Panc1 (cell line): Measurements from ENCODE around the gene TRAPPC5. TPM values are rescaled to one million over a fixed set of nuclear protein-coding genes. Genes with fewer than 3 reads are reported as not detected.

Source experiments
- ATAC-seq: fragments of 200-7000 bp; cut with Tn5 transposase; 2 replicates; pipeline ENCODE4 v1.9.1; 2020; ENCODE audit warnings: mild to moderate bottlenecking, moderate library complexity
- Bru-seq: library from RNA; stranded (reverse); fragments of 400-500 nt; gene quantifications from one replicate; lab custom pipeline; 2021; lab: Mats Ljungman, UMichigan
- BruChase-seq, 2 experiments: library from RNA; stranded (reverse); fragments of 400-500 nt; gene quantifications; one replicate each; lab custom pipeline; 2021; lab: Mats Ljungman, UMichigan
- BruUV-seq: library from RNA; stranded (reverse); fragments of 400-500 nt; replicated peaks from 2 replicates; lab custom pipeline; 2021; lab: Mats Ljungman, UMichigan
- CTCF ChIA-PET: fragments of 300-600 bp; sonication (Branson Sonifier 250); formaldehyde crosslinking; loops from one replicate; lab custom pipeline; 2022; ENCODE audit warnings: antibody characterized with exemption; lab: Charles Lee
- POLR2A ChIA-PET: fragments of 300-600 bp; sonication (Branson Sonifier 250); formaldehyde crosslinking; loops from one replicate; lab custom pipeline; 2022; ENCODE audit warnings: antibody characterized with exemption; lab: Charles Lee
- DNase-seq: peaks from one replicate; pipeline ENCODE4 v3.0.0-alpha.2; 2010; ENCODE audit warnings: low read depth, low spot score
- H3K27ac ChIP-seq: 2 replicates; pipeline ENCODE4 v1.5.1; 2011; ENCODE audit warnings: mild to moderate bottlenecking, low read length, inconsistent platforms
- H3K27me3 ChIP-seq: fragments of 200-500 bp; sonication (Bioruptor generic); 2 replicates; pipeline ENCODE4 v1.6.0; 2014; ENCODE audit warnings: low read length, inconsistent platforms; ENCODE audit not compliant: control insufficient read depth, insufficient read depth
- H3K36me3 ChIP-seq: fragments of 200-500 bp; sonication (Bioruptor generic); 2 replicates; pipeline ENCODE4 v1.5.1; 2014; ENCODE audit warnings: inconsistent platforms, mild to moderate bottlenecking, low read length, moderate library complexity; ENCODE audit not compliant: control insufficient read depth, insufficient read depth
- H3K4me1 ChIP-seq: 2 replicates; pipeline ENCODE4 v1.5.1; 2011; ENCODE audit warnings: inconsistent platforms, mild to moderate bottlenecking, low read length, moderate library complexity; ENCODE audit not compliant: control insufficient read depth, insufficient read depth
- H3K4me3 ChIP-seq, 2 experiments: 2 replicates each; pipeline ENCODE4 v1.5.1; 2011 to 2012; ENCODE audit warnings: low read depth in 2 of 2, low read length in 2 of 2, mild to moderate bottlenecking in 2 of 2, inconsistent platforms in 1 of 2, moderate library complexity in 1 of 2
- H3K9me3 ChIP-seq: fragments of 200-500 bp; sonication (Bioruptor generic); 2 replicates; pipeline ENCODE4 v1.5.1; 2014; ENCODE audit warnings: low read depth, mild to moderate bottlenecking, inconsistent platforms, low read length, moderate library complexity; ENCODE audit not compliant: control insufficient read depth, insufficient read depth
- POLR2AphosphoS5 ChIP-seq: IDR thresholded peaks from 2 replicates; pipeline ENCODE4 v1.6.1; 2012; ENCODE audit warnings: mild to moderate bottlenecking, low read depth, low read length, moderate library complexity
- SIN3A ChIP-seq: IDR thresholded peaks from 2 replicates; pipeline ENCODE4 v1.6.1; 2012; ENCODE audit warnings: low read depth, mild to moderate bottlenecking, low read length, moderate library complexity, borderline replicate concordance; ENCODE audit not compliant: insufficient read depth
- TCF7L2 ChIP-seq: IDR thresholded peaks from 2 replicates; pipeline ENCODE4 v1.6.1; 2011; ENCODE audit warnings: mild to moderate bottlenecking, low read depth, low read length, inconsistent platforms
- in situ Hi-C: cut with HindIII; loops from 2 replicates; pipeline ENCODE4 v1.10.0; 2016; ENCODE audit warnings: low sequenced_read_pairs, low pct_unique_long_range_greater_than_20kb
- intact Hi-C: fragments of 100-400 bp; cut with micrococcal nuclease; formaldehyde crosslinking; loops from one replicate; pipeline ENCODE4 v1.10.0; 2022; ENCODE audit not compliant: unreplicated experiment
- long read RNA-seq: library from polyadenylated mRNA; unstranded; transcript quantifications from one replicate; pipeline ENCODE4 v2.0.0, GENCODE V29; 2021; ENCODE audit not compliant: unreplicated experiment
- polyA plus RNA-seq: library from polyadenylated mRNA; unstranded; fragments of >200 nt; gene quantifications from one replicate; pipeline ENCODE4 v1.2.1, GENCODE V29; 2012; ENCODE audit warnings: missing spikeins; ENCODE audit not compliant: insufficient read length
- total RNA-seq: library from RNA; stranded (reverse); gene quantifications from one replicate; pipeline ENCODE4 v1.2.1, GENCODE V29; 2021; ENCODE audit not compliant: unreplicated experiment
- TF ChIP-seq, protein P1 (sequence below): fragments of 450-650 bp; IDR thresholded peaks from 2 replicates; pipeline ENCODE4 v1.5.1; 2017; ENCODE audit warnings: mild to moderate bottlenecking
- TF ChIP-seq, protein P2 (sequence below), 2 experiments: IDR thresholded peaks; 2 replicates each; pipeline ENCODE4 v1.6.1; 2011 to 2012; ENCODE audit warnings: low read depth in 2 of 2, control low read depth in 1 of 2, low read length in 1 of 2, mild to moderate bottlenecking in 1 of 2, moderate library complexity in 1 of 2; ENCODE audit not compliant: insufficient read depth in 1 of 2

TRAPPC5 gene
- total RNA-seq (101 TPM), Bru-seq, nascent RNA (percentile 40 among the genes with signal in this experiment), BruChase-seq, experiment 1, labeled RNA remaining after a 2-hour chase (percentile 46 among the genes with signal in this experiment), BruChase-seq, experiment 2, labeled RNA remaining after a 6-hour chase (percentile 46 among the genes with signal in this experiment)
- polyA plus RNA-seq = 206 TPM
- long read RNA-seq, full-length matches to known transcripts = 27 of 35 reads
- long read RNA-seq, partial matches to known transcripts = 8 of 35 reads
- long read RNA-seq, other reads (novel, unspliced or antisense) = 0 of 35 reads

DNA sequence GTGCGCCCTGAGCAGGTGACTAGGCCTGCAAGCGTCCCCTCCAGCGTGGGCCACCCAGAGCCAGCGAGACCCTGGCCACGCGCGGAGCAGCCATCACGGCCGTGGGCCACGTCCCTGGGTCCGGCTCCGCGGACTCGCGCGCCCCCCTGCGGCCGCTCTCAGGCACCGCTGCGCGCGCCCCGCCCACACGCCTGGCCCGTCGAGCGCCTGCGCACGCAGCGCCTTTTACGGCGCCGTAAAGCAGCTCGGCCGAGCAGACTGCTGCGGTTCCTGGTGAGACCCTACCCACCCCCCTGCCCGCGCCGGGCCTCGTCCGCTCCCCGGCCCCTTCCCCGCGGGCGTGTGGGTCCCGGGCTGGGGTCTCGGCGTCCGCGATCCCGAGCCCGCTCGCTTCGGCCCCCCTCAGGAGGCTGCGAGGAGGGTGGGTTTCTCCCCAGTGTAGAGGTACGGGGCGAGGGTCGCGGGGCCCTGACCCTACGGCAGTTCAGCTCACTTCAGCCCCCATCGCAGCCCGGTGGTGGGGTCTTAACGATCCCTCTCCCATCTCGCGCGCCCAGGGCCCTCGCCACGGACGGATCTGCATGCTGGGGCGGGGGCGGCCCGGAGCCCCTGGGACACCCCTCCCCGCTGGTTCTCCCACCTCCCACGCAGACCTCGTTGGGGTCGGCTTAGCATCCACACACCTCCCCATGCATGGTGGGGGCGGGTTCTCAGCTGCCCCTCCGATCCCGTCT lies at the start of gene TRAPPC5:
Gene TRAPPC5, plus strand, starts transcription at position 228 of the 734 bp plus-strand sequence. CDS start 1,421 bp downstream, outside the sequence.
- H3K4me3 ChIP-seq = peak within 1 kb of the TSS; percentile 67 to 85
- H3K4me1 ChIP-seq = no peaks in the 10 kb centered on the region; the same call in 1 of the 2 replicates
- H3K9me3 ChIP-seq = no peaks in the 10 kb centered on the region
- ChIA-PET POLR2A (no interaction called here), CTCF (interaction anchor here (0.6 to 0.9 kb wide), 6 partner anchors 12 to 208 kb away, joined by 3 to 12 read pairs (median 4); partner anchors contain the start of gene RETN)
- peak within 1 kb of the TSS; percentile 69 for H3K27ac ChIP-seq
- in situ Hi-C loops = no loop called here
- intact Hi-C loops = loop anchor here (5.0 kb wide), 1 partner anchor 113 kb away; no protein-coding TSS in a partner anchor
- DNase-seq (no peak), ATAC-seq (peak; percentile 85)
- H3K36me3 ChIP-seq = no peaks in the 10 kb centered on the region; the same call in 1 of the 2 replicates
- TF ChIP-seq SIN3A = peak; percentile 66; the same call in 1 of the 2 replicates
- TF ChIP-seq, protein P1, sequence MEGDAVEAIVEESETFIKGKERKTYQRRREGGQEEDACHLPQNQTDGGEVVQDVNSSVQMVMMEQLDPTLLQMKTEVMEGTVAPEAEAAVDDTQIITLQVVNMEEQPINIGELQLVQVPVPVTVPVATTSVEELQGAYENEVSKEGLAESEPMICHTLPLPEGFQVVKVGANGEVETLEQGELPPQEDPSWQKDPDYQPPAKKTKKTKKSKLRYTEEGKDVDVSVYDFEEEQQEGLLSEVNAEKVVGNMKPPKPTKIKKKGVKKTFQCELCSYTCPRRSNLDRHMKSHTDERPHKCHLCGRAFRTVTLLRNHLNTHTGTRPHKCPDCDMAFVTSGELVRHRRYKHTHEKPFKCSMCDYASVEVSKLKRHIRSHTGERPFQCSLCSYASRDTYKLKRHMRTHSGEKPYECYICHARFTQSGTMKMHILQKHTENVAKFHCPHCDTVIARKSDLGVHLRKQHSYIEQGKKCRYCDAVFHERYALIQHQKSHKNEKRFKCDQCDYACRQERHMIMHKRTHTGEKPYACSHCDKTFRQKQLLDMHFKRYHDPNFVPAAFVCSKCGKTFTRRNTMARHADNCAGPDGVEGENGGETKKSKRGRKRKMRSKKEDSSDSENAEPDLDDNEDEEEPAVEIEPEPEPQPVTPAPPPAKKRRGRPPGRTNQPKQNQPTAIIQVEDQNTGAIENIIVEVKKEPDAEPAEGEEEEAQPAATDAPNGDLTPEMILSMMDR = peak; percentile 97
- TF ChIP-seq, protein P2, sequence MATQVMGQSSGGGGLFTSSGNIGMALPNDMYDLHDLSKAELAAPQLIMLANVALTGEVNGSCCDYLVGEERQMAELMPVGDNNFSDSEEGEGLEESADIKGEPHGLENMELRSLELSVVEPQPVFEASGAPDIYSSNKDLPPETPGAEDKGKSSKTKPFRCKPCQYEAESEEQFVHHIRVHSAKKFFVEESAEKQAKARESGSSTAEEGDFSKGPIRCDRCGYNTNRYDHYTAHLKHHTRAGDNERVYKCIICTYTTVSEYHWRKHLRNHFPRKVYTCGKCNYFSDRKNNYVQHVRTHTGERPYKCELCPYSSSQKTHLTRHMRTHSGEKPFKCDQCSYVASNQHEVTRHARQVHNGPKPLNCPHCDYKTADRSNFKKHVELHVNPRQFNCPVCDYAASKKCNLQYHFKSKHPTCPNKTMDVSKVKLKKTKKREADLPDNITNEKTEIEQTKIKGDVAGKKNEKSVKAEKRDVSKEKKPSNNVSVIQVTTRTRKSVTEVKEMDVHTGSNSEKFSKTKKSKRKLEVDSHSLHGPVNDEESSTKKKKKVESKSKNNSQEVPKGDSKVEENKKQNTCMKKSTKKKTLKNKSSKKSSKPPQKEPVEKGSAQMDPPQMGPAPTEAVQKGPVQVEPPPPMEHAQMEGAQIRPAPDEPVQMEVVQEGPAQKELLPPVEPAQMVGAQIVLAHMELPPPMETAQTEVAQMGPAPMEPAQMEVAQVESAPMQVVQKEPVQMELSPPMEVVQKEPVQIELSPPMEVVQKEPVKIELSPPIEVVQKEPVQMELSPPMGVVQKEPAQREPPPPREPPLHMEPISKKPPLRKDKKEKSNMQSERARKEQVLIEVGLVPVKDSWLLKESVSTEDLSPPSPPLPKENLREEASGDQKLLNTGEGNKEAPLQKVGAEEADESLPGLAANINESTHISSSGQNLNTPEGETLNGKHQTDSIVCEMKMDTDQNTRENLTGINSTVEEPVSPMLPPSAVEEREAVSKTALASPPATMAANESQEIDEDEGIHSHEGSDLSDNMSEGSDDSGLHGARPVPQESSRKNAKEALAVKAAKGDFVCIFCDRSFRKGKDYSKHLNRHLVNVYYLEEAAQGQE (IDR thresholded peaks at IDR 0.05; ENCODE audit: insufficient read depth in 1 of 2, low read depth in 2 of 2, low read length in 1 of 2) = peak in 1 of 2 experiments; percentile 45; a peak in 1 of 4 replicates
- TF ChIP-seq POLR2AphosphoS5 = no peak
- 0 out of 2 replicates have a peak, but pooled peaks have one; percentile 3 for TF ChIP-seq TCF7L2
- no TSS peak for BruUV-seq
- no peaks in the 10 kb centered on the region for H3K27me3 ChIP-seq

DNA sequence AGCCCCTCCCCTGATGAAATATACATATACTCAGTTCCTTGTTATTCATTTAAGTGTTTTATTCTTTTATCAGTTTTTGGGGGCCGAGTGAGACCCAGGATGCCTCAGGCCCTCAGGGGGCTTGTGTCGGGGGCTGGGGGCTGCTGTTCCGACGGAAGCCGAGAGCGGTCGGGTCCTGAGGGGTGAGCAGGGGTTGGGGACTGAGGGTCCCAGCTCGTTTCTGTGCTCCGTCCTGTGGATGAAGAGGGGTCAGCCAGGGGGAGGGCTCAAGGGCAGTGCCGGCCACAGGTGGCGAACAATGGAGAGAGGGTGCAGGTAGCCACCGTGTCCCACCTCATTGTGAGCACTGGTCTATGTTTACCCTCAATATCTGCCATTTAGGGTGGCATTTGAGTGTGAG lies 49.1 kb upstream of the TRAPPC5 start:
- POLR2A ChIA-PET = no interaction called here
- Histone ChIP-seq H3K4me3 (no peak overlapping the region), H3K9me3 (no peaks in the 10 kb centered on the region), H3K27me3 (no peaks in the 10 kb centered on the region), H3K4me1 (peaks cover 9% of the 10 kb centered on the region), H3K27ac (no peak overlapping the region), H3K36me3 (peaks cover 11% of the 10 kb centered on the region; the same call in 1 of the 2 replicates)
- intact Hi-C loops (no loop called here), in situ Hi-C loops (no loop called here)
- no peak for DNase-seq
- BruUV-seq = no TSS peak
- TF ChIP-seq, protein P2 (IDR thresholded peaks at IDR 0.05; ENCODE audit: insufficient read depth in 1 of 2, low read depth in 2 of 2, low read length in 1 of 2) = no peak
- TF ChIP-seq SIN3A (no peak), TCF7L2 (no peak), POLR2AphosphoS5 (no peak)
- TF ChIP-seq, protein P1 = no peak
- CTCF ChIA-PET = no interaction called here
- ATAC-seq = no peak
